ENCODE data around the gene PKD2. TPM values are rescaled to one million over a fixed set of nuclear protein-coding genes. Genes with fewer than 3 reads are reported as not detected.

The PKD2 gene
- total RNA-seq, 1 experiment from 2014 or later: 38.4 TPM

DNA sequence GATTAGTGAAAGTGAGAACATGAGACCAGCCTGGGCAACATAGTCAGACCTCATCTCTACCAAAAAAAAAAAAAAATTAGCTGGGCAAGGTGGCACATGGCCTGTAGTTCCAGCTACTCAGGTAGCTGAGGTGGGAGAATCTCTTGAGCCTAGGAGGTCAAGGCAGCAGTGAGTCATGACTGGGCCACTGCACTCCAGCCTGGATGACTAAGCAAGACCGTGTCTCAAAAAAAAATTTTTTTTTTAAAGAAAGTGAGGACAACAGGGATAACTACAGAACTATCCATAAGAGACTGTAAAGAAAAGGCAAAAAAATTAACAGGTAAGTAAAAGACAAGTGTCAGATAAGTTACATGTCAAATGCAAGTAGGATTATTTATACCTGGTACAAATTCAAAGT lies 45.4 kb upstream of the PKD2 start:
- Histone ChIP-seq H3K18ac (ENCODE audit: insufficient read length, low read depth, low read length) (no peak overlapping the region), H3K14ac (ENCODE audit: insufficient read depth, low read length) (no peak overlapping the region), H2BK5ac (ENCODE audit: insufficient read length, low read length) (no peak overlapping the region), H2BK15ac (ENCODE audit: low read depth, low read length) (no peak overlapping the region), H3K27me3 (ENCODE audit: insufficient read depth, low read length) (no peaks in the 10 kb centered on the region), H2BK12ac (ENCODE audit: insufficient read length, low read depth, low read length) (no peak overlapping the region), H3K9ac (ENCODE audit: extremely low read depth, insufficient read length, low read length) (no peak overlapping the region), H3K79me1 (ENCODE audit: insufficient read depth, low read depth, low read length, poor library complexity, severe bottlenecking) (no peaks in the 10 kb centered on the region), H2BK120ac (ENCODE audit: low read depth, low read length, poor library complexity, severe bottlenecking) (no peak overlapping the region), H4K8ac (replicated peaks; ENCODE audit: insufficient read length, low read depth, low read length) (no peak overlapping the region), H2BK20ac (ENCODE audit: low read depth, low read length, poor library complexity, severe bottlenecking) (no peak overlapping the region), H4K91ac (ENCODE audit: insufficient read length, low read depth, low read length) (no peak overlapping the region), H3K9me3 (ENCODE audit: control insufficient read depth, low read depth, low read length) (no peaks in the 10 kb centered on the region), H3K4me1 (ENCODE audit: insufficient read depth, low read length) (no peaks in the 10 kb centered on the region), H2AK5ac (ENCODE audit: insufficient read length, low read length) (no peak overlapping the region), H3K4ac (ENCODE audit: low read depth, low read length) (no peak overlapping the region), H3K56ac (ENCODE audit: insufficient read length, low read depth, low read length) (no peak overlapping the region), H2AFZ (ENCODE audit: low read length) (no peak overlapping the region), H4K20me1 (ENCODE audit: control insufficient read depth, insufficient read depth, insufficient read length) (no peaks in the 10 kb centered on the region), H4K5ac (ENCODE audit: insufficient read length, low read depth, low read length) (no peak overlapping the region), H3K23ac (ENCODE audit: insufficient read length, low read depth, low read length) (no peak overlapping the region), H3K23me2 (ENCODE audit: insufficient read length, low read depth, low read length, poor library complexity, severe bottlenecking) (no peaks in the 10 kb centered on the region), H3T11ph (ENCODE audit: low read length) (no peak overlapping the region), H3K4me2 (ENCODE audit: insufficient read depth, insufficient read length, low read length) (no peak overlapping the region), H3K27ac (ENCODE audit: insufficient read length, low read depth, low read length) (no peak overlapping the region), H3K79me2 (ENCODE audit: insufficient read depth, low read length) (no peaks in the 10 kb centered on the region)
- DNase-seq: no peak
- H3K9me3 Mint-ChIP-seq: no peaks in the 10 kb centered on the region; a peak in 1 of 5 replicates
- no peak overlapping the region for H3K27ac Mint-ChIP-seq
- no CpG with 5 or more reads among the region's 1 CpG for WGBS (ENCODE audit: extremely low coverage, insufficient read length, low lambda C conversion rate)
- peaks cover 8% of the 10 kb centered on the region for H3K27me3 Mint-ChIP-seq (ENCODE audit: low read depth)
- no peaks in the 10 kb centered on the region for H3K4me1 Mint-ChIP-seq
- TF ChIP-seq CTCF (conservative IDR thresholded peaks at IDR 0.05): no peak
- no peaks in the 10 kb centered on the region for H3K36me3 Mint-ChIP-seq (ENCODE audit: insufficient read depth in 1 of 3, low read depth in 3 of 3)
- H3K4me3 Mint-ChIP-seq: no peak overlapping the region
